ENCODE data around the gene SELENOF. TPM values are rescaled to one million over a fixed set of nuclear protein-coding genes. Genes with fewer than 3 reads are reported as not detected.

The SELENOF gene
- total and polyA plus RNA-seq, 2 of the 13 experiments (the other 11 are each of a cell fraction or from before 2014, with no cell fraction given): 133 to 163 TPM

DNA sequence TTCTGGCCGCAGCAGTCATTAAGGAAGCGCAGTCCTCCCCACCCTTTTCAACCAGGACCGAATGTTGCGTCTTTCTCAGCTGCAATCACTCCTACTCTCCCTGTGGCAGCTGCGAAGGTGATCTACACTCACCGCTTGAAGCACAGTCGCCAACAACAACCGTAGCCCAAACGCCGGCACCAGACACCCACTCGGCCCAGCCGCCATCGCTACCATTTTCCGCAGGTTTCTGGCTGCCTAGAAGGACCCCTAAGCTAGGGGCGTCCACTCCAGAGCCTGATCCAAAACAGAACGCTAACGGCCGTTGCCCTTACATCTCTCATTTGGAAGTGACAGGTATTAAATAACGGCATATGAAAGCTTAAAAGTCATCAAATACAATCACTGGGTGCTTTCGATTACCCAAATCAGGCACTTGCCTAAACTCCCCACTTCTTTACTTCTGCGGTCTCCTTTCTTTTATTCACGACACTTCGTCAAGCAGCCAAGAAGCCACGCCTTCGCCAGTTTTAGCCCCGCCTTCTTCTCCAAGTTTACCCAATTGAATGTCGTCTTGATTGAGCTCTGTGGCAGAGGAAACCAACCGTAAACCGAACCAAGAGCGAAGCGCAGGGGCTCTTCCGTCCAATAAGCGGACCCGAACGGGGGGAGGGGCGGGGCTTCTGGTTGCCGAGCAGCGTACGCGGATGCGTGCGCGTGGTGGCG lies at the start of gene SELENOF (continued):
- TF ChIP-seq ZNF747 (CRISPR knock-in tag; IDR thresholded peaks at IDR 0.05; ENCODE audit: borderline replicate concordance) (peak; percentile 69; the same call in 1 of the 2 replicates), PHF8 (CRISPR knock-in tag; IDR thresholded peaks at IDR 0.05) (peak; percentile 80), ZNF510 (CRISPR knock-in tag; IDR thresholded peaks at IDR 0.05; ENCODE audit: low read depth) (peak; percentile 7; the same call in 1 of the 2 replicates), TEAD3 (CRISPR knock-in tag; optimal IDR thresholded peaks at IDR 0.05; ENCODE audit: borderline replicate concordance) (peak; percentile 10), REPIN1 (CRISPR knock-in tag; IDR thresholded peaks at IDR 0.05; ENCODE audit: borderline replicate concordance, low read depth) (0 out of 2 replicates have a peak, but pooled peaks have one; percentile 38), NKX3-1 (CRISPR knock-in tag; IDR thresholded peaks at IDR 0.05) (no peak), SUZ12 (IDR thresholded peaks at IDR 0.05; ENCODE audit: low read depth, low read length) (no peak), FOXK2 (IDR thresholded peaks at IDR 0.05) (0 out of 2 replicates have a peak, but pooled peaks have one; percentile 4), KAT2B (IDR thresholded peaks at IDR 0.05; ENCODE audit: borderline replicate concordance, low read depth, low read length) (no peak), ZNF816 (CRISPR knock-in tag; IDR thresholded peaks at IDR 0.05; ENCODE audit: borderline replicate concordance) (no peak; the same call in 1 of the 2 replicates), ZBTB38 (CRISPR knock-in tag; IDR thresholded peaks at IDR 0.05) (no peak), NFKBIZ (CRISPR knock-in tag; IDR thresholded peaks at IDR 0.05) (no peak; the same call in 1 of the 2 replicates)
- TF ChIP-seq, protein P1, sequence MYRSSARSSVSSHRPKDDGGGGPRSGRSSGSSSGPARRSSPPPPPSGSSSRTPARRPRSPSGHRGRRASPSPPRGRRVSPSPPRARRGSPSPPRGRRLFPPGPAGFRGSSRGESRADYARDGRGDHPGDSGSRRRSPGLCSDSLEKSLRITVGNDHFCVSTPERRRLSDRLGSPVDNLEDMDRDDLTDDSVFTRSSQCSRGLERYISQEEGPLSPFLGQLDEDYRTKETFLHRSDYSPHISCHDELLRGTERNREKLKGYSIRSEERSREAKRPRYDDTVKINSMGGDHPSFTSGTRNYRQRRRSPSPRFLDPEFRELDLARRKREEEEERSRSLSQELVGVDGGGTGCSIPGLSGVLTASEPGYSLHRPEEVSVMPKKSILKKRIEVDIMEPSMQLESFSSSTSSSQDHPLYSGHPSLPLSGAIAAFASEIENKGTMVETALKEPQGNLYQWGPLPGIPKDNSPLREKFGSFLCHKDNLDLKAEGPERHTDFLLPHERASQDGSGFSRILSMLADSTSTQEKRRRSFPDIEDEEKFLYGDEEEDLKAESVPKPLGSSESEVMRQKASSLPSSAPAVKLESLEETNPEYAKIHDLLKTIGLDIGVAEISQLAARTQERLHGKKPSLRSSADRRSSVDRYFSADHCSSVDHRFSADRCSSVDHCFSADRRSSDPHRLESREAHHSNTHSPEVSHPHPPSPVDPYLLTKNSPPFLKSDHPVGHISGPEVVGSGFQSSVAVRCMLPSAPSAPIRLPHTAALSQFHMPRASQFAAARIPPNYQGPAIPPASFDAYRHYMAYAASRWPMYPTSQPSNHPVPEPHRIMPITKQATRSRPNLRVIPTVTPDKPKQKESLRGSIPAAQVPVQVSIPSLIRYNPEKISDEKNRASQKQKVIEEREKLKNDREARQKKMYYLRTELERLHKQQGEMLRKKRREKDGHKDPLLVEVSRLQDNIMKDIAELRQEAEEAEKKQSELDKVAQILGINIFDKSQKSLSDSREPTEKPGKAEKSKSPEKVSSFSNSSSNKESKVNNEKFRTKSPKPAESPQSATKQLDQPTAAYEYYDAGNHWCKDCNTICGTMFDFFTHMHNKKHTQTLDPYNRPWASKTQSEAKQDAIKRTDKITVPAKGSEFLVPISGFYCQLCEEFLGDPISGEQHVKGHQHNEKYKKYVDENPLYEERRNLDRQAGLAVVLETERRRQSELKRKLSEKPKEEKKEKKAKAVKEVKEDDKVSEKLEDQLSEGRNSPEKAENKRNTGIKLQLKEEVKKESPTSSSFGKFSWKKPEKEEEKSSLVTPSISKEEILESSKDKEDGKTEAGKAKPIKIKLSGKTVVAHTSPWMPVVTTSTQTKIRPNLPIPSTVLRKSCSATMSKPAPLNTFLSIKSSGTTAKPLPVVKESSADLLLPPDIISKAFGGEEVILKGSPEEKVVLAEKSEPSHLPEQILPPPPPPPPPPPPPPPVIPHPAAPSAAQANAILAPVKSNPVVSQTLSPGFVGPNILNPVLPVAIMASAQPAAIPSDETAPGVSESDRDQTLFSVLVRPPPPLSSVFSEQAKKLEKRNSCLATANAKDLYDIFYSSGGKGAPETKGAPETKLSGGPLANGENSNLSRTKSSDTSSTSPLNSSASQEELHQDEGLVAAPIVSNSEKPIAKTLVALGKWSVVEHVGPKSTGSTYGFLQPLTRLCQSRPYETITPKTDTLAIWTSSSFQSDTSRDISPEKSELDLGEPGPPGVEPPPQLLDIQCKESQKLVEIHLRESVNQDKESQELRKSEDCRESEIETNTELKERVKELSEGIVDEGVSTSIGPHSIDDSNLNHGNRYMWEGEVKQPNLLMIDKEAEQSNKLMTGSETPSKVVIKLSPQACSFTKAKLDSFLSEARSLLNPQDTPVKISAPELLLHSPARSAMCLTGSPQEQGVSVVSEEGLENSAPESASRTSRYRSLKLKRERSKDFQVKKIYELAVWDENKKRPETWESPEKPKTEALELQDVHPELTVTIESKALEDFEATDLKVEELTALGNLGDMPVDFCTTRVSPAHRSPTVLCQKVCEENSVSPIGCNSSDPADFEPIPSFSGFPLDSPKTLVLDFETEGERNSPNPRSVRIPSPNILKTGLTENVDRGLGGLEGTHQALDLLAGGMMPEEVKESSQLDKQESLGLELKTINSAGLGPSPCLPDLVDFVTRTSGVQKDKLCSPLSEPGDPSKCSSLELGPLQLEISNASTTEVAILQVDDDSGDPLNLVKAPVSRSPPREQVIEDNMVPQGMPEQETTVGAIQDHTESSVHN (CRISPR knock-in tag; IDR thresholded peaks at IDR 0.05): no peak
- TF ChIP-seq, protein P2, sequence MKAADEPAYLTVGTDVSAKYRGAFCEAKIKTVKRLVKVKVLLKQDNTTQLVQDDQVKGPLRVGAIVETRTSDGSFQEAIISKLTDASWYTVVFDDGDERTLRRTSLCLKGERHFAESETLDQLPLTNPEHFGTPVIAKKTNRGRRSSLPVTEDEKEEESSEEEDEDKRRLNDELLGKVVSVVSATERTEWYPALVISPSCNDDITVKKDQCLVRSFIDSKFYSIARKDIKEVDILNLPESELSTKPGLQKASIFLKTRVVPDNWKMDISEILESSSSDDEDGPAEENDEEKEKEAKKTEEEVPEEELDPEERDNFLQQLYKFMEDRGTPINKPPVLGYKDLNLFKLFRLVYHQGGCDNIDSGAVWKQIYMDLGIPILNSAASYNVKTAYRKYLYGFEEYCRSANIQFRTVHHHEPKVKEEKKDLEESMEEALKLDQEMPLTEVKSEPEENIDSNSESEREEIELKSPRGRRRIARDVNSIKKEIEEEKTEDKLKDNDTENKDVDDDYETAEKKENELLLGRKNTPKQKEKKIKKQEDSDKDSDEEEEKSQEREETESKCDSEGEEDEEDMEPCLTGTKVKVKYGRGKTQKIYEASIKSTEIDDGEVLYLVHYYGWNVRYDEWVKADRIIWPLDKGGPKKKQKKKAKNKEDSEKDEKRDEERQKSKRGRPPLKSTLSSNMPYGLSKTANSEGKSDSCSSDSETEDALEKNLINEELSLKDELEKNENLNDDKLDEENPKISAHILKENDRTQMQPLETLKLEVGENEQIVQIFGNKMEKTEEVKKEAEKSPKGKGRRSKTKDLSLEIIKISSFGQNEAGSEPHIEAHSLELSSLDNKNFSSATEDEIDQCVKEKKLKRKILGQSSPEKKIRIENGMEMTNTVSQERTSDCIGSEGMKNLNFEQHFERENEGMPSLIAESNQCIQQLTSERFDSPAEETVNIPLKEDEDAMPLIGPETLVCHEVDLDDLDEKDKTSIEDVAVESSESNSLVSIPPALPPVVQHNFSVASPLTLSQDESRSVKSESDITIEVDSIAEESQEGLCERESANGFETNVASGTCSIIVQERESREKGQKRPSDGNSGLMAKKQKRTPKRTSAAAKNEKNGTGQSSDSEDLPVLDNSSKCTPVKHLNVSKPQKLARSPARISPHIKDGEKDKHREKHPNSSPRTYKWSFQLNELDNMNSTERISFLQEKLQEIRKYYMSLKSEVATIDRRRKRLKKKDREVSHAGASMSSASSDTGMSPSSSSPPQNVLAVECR (CRISPR knock-in tag; IDR thresholded peaks at IDR 0.05; ENCODE audit: borderline replicate concordance): no peak; the same call in 1 of the 2 replicates
- TF ChIP-seq, protein P3, sequence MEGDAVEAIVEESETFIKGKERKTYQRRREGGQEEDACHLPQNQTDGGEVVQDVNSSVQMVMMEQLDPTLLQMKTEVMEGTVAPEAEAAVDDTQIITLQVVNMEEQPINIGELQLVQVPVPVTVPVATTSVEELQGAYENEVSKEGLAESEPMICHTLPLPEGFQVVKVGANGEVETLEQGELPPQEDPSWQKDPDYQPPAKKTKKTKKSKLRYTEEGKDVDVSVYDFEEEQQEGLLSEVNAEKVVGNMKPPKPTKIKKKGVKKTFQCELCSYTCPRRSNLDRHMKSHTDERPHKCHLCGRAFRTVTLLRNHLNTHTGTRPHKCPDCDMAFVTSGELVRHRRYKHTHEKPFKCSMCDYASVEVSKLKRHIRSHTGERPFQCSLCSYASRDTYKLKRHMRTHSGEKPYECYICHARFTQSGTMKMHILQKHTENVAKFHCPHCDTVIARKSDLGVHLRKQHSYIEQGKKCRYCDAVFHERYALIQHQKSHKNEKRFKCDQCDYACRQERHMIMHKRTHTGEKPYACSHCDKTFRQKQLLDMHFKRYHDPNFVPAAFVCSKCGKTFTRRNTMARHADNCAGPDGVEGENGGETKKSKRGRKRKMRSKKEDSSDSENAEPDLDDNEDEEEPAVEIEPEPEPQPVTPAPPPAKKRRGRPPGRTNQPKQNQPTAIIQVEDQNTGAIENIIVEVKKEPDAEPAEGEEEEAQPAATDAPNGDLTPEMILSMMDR (CRISPR knock-in tag; IDR thresholded peaks at IDR 0.05): no peak
